Measurements from ENCODE around the gene ATP8B1. TPM values are rescaled to one million over a fixed set of nuclear protein-coding genes. Genes with fewer than 3 reads are reported as not detected.

Gene ATP8B1
- total and polyA plus RNA-seq, 8 donors, result 14.4 to 189 (median 53.3) TPM

DNA sequence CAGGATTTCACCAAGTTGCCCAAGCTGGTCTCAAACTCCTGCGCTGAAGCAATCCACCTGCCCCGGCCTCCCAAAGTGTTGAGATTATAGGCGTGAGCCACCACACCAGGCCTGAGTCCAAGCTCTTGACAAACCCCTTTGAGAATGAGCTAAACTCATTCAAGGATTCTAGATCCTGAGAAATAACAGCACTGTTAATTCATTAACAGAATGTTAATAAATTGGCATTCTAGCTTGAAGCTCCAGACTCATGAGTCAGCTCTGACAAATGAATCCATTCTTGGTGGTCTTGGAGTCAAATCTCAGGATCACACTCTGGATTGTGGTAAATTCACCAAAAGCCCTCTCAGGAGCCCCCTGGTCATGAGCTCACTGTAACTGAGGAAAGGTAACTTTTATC lies 183.2 kb downstream of the ATP8B1 start:
- peak overlapping the region in 1 of 4 donors; percentile 88 for H3K4me3 ChIP-seq
- 91 to 100% (median 96%) methylated on average over 3 of the region's 3 CpGs for WGBS, 5 donors
- intact Hi-C loops (cut with DNase I; ENCODE audit: low total_unique reads), result no loop called here
- no peak overlapping the region for H3K27ac ChIP-seq
- H3K36me3 ChIP-seq, result peaks cover 6 to 44% (median 43%) of the 10 kb centered on the region in 4 donors
- no peaks in the 10 kb centered on the region for H3K9me3 ChIP-seq
- no peak for DNase-seq
- TF ChIP-seq POLR2A (IDR thresholded peaks at IDR 0.05), result no peak
- TF ChIP-seq POLR2AphosphoS5 (IDR thresholded peaks at IDR 0.05), result no peak
- peaks cover 10 to 34% (median 26%) of the 10 kb centered on the region in 4 donors for H3K4me1 ChIP-seq
- no peaks in the 10 kb centered on the region for H3K27me3 ChIP-seq

DNA sequence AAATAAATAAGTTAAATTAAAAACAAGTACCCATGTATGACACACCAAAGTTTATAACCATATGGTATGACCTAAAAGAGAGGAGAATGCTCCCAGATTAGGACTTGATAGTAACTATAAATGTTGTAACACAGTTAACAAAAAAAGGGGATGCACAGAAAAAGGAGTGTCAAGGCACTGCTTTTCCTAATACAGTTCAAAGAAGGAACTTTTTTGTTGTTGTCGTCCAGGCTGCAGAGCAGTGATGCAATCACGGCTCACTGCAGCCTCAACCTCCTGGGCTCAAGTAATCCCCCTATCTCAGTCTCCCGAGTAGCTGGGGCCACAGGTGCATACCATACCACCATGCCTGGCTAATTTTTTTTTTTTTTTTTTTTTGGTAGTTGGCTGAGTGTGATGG lies 184.2 kb downstream of the ATP8B1 start:
- Histone ChIP-seq H3K4me1 (peaks cover 10 to 34% (median 26%) of the 10 kb centered on the region in 4 donors), H3K36me3 (peaks cover 14 to 54% (median 52%) of the 10 kb centered on the region in 4 donors), H3K27me3 (no peaks in the 10 kb centered on the region), H3K4me3 (no peak overlapping the region), H3K27ac (no peak overlapping the region), H3K9me3 (no peaks in the 10 kb centered on the region)
- DNase-seq, result no peak
- intact Hi-C loops (cut with DNase I; ENCODE audit: low total_unique reads), result no loop called here
- TF ChIP-seq POLR2A (IDR thresholded peaks at IDR 0.05) (no peak), EP300 (IDR thresholded peaks at IDR 0.05) (no peak)
- WGBS, 5 donors, result 77 to 87% (median 83%) methylated on average over 3 of the region's 3 CpGs

DNA sequence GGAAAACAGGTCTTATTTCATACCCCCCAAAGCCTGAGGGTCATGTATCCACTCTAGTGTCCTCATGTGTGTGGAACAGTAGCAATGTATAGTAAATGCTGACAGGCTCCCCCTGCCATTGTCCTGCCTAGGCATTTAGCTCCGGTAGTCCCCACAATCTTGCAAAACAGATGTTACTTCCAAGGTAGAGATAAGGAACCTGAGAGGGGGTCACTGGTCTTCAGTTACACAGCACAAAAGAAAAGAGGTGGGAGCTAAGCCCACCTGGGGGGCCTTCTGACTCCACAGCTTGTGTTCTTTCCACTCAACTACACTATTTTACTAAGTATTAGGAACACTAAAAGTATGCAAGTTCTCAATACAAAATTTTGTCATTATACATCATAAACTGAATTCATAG lies 199.2 kb downstream of the ATP8B1 start:
- intact Hi-C loops (cut with DNase I; ENCODE audit: low total_unique reads), result no loop called here
- peaks cover 84 to 100% (median 100%) of the 10 kb centered on the region in 4 donors for H3K36me3 ChIP-seq
- H3K27ac ChIP-seq, result no peak overlapping the region
- no peaks in the 10 kb centered on the region for H3K27me3 ChIP-seq
- no peak overlapping the region for H3K4me3 ChIP-seq
- H3K4me1 ChIP-seq, result no peaks in the 10 kb centered on the region
- DNase-seq, result no peak
- WGBS, 5 donors, result 62 to 80% (median 70%) methylated on average over 1 of the region's 1 CpG
- no peaks in the 10 kb centered on the region for H3K9me3 ChIP-seq
- TF ChIP-seq, protein P1, sequence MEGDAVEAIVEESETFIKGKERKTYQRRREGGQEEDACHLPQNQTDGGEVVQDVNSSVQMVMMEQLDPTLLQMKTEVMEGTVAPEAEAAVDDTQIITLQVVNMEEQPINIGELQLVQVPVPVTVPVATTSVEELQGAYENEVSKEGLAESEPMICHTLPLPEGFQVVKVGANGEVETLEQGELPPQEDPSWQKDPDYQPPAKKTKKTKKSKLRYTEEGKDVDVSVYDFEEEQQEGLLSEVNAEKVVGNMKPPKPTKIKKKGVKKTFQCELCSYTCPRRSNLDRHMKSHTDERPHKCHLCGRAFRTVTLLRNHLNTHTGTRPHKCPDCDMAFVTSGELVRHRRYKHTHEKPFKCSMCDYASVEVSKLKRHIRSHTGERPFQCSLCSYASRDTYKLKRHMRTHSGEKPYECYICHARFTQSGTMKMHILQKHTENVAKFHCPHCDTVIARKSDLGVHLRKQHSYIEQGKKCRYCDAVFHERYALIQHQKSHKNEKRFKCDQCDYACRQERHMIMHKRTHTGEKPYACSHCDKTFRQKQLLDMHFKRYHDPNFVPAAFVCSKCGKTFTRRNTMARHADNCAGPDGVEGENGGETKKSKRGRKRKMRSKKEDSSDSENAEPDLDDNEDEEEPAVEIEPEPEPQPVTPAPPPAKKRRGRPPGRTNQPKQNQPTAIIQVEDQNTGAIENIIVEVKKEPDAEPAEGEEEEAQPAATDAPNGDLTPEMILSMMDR (IDR thresholded peaks at IDR 0.05), result no peak
- TF ChIP-seq EP300 (IDR thresholded peaks at IDR 0.05), result no peak
- TF ChIP-seq POLR2A (IDR thresholded peaks at IDR 0.05), result no peak
- no peak for TF ChIP-seq POLR2AphosphoS5 (IDR thresholded peaks at IDR 0.05)

Small RNA genes lying within 50 kb of the gene (small RNA-seq; reads per million reads assigned to genes)
- gene RNU6-742P, result 0 reads per million in 4 donors

Other genes with a start within 250 kb of the ATP8B1 start
- gene FECH, start 216.6 kb downstream of the ATP8B1 start, total RNA-seq, result 100 to 1,000 TPM in 1 of 5 donors, 10 to 100 TPM in 2, 1 to 10 TPM in 1, under 1 TPM in 1; 0.58 to 387 (median 29.6) TPM
- 1 to 10 TPM; 5.2 to 8.5 (median 7.8) TPM for gene FECH, start 216.6 kb downstream of the ATP8B1 start, polyA plus RNA-seq
- 100 to 1,000 TPM in 4 of 5 donors, 10 to 100 TPM in 1; 48.4 to 502 (median 135) TPM for gene NARS1, start 181.5 kb downstream of the ATP8B1 start, total RNA-seq
- 10 to 100 TPM; 60.6 to 71.2 (median 65.1) TPM for gene NARS1, start 181.5 kb downstream of the ATP8B1 start, polyA plus RNA-seq
- gene NEDD4L, start 240.9 kb upstream of the ATP8B1 start, total RNA-seq, result 100 to 1,000 TPM; 109 to 315 (median 197) TPM
- 10 to 100 TPM; 46.1 to 97.1 (median 50.9) TPM for gene NEDD4L, start 240.9 kb upstream of the ATP8B1 start, polyA plus RNA-seq

All from stomach (tissue), 9 donors.